Right lobe of liver (tissue), 6 donors: ENCODE measurements around the gene LHX4. TPM values are rescaled to one million over a fixed set of nuclear protein-coding genes. Genes with fewer than 3 reads are reported as not detected.
A peak's percentile ranks its signal among the peaks of the same experiment; 100 is the strongest.

Experiments
- ATAC-seq, 4 donors: fragments of 200-7000 bp; cut with Tn5 transposase; one replicate each; pipeline ENCODE4 v1.9.1; 2020; ENCODE audit warnings: mild to moderate bottlenecking in 4 of 4, moderate library complexity in 4 of 4
- DNase-seq, 3 donors: peaks; one replicate each; pipeline ENCODE4 v3.0.0-alpha.2; 2020
- H3K27ac ChIP-seq, 3 donors: fragments of 200-600 bp; one replicate each; pipeline ENCODE4 v1.8.0; 2022
- H3K27me3 ChIP-seq, 2 donors: fragments of 200-600 bp; one replicate each; pipeline ENCODE4 v1.8.0; 2022
- H3K36me3 ChIP-seq, 4 donors: fragments of 200-600 bp; sonication (generic) in 1 of 4; one replicate each; pipeline versions ENCODE4 v1.5.1 to v1.8.0; 2017 to 2022; ENCODE audit warnings: control low read depth in 1 of 4
- H3K4me1 ChIP-seq, 4 donors: fragments of 200-600 bp; sonication (generic) in 1 of 4; one replicate each; pipeline versions ENCODE4 v1.5.1 to v1.8.0; 2017 to 2022; ENCODE audit warnings: control low read depth in 1 of 4
- H3K4me3 ChIP-seq, 3 donors: fragments of 200-600 bp; one replicate each; pipeline ENCODE4 v1.8.0; 2022
- H3K9me3 ChIP-seq, 4 donors: fragments of 200-600 bp; sonication (generic) in 1 of 4; one replicate each; pipeline versions ENCODE4 v1.5.1 to v1.8.0; 2017 to 2022; ENCODE audit warnings: control low read depth in 1 of 4
- POLR2A ChIP-seq: fragments of 450-650 bp; IDR thresholded peaks from one replicate; pipeline ENCODE4 v1.6.1; 2017; ENCODE audit warnings: antibody characterized with exemption, mild to moderate bottlenecking
- WGBS: methylation state at CpG from one replicate; pipeline ENCODE4 v1.1.6; 2018; ENCODE audit warnings: low coverage, low lambda C conversion rate; ENCODE audit not compliant: insufficient coverage; ENCODE audit errors: missing lambda C conversion rate; 5-methylcytosine and 5-hydroxymethylcytosine counted together
- intact Hi-C, 2 donors: fragments of 100-400 bp; cut with DNase I; formaldehyde crosslinking; loops; one replicate each; pipeline versions ENCODE4 v1.11.2 to v1.14.1; 2022
- total RNA-seq, 6 experiments: library from RNA; depleted of rRNA in 2 of 6; stranded (reverse); fragments of >200 nt in 2 of 6; fragmentation: NEBNext Ultra II Directional in 3 of 6; extraction: Animal tissue kit (Norgen Biotek cat#: 25700) in 3 of 6; gene quantifications; one replicate each; pipeline versions ENCODE4 v1.1.0 to v1.2.4, GENCODE V29; 2016 to 2023
- TF ChIP-seq, protein P1 (sequence below), 4 donors: fragments of 200-600 bp in 3 of 4; fragments of 450-650 bp in 1 of 4; IDR thresholded peaks; one replicate each; pipeline versions ENCODE4 v1.5.1 to v1.8.0; 2016 to 2022; ENCODE audit warnings: antibody characterized with exemption in 4 of 4, mild to moderate bottlenecking in 2 of 4
- donor health status: DM: no; HTN: yes; CAD: no.
- donor health status: DM: no; HTN: no; CAD: no.
- donor health status: DM: no; HTN: no; CAD: no.
- donor health status: DM: no; HTN: yes; CAD: no.
- donor health status: DM: no; HTN: yes; CAD: no.

LHX4 gene
- total RNA-seq, 6 experiments from 2014 or later: not detected

GRCh38 chr1:180235077-180235501 is 5.0 kb downstream of the LHX4 start:
- 2% methylated on average over 13 of the region's 30 CpGs for WGBS
- Histone ChIP-seq H3K4me3 (no peak overlapping the region), H3K27me3 (peaks cover 0 to 83% of the 10 kb centered on the region in 2 donors), H3K9me3 (no peaks in the 10 kb centered on the region), H3K4me1 (peaks cover 0 to 34% (median 14%) of the 10 kb centered on the region in 4 donors), H3K27ac (no peak overlapping the region), H3K36me3 (no peaks in the 10 kb centered on the region)
- ATAC-seq (peak in 3 of 4 donors; percentile 13 to 28 (median 13)), DNase-seq (no peak)
- no peak for TF ChIP-seq POLR2A
- intact Hi-C loops: no loop called here

- intact Hi-C loops: no loop called here
- ATAC-seq (no peak), DNase-seq (no peak)
- H3K27ac ChIP-seq: no peak overlapping the region
- TF ChIP-seq POLR2A: no peak
- TF ChIP-seq, protein P1, sequence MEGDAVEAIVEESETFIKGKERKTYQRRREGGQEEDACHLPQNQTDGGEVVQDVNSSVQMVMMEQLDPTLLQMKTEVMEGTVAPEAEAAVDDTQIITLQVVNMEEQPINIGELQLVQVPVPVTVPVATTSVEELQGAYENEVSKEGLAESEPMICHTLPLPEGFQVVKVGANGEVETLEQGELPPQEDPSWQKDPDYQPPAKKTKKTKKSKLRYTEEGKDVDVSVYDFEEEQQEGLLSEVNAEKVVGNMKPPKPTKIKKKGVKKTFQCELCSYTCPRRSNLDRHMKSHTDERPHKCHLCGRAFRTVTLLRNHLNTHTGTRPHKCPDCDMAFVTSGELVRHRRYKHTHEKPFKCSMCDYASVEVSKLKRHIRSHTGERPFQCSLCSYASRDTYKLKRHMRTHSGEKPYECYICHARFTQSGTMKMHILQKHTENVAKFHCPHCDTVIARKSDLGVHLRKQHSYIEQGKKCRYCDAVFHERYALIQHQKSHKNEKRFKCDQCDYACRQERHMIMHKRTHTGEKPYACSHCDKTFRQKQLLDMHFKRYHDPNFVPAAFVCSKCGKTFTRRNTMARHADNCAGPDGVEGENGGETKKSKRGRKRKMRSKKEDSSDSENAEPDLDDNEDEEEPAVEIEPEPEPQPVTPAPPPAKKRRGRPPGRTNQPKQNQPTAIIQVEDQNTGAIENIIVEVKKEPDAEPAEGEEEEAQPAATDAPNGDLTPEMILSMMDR (IDR thresholded peaks at IDR 0.05): no peak
- 6% methylated on average over 37 of the region's 49 CpGs for WGBS
- H3K27me3 ChIP-seq: peaks cover 0 to 81% of the 10 kb centered on the region in 2 donors
- H3K4me1 ChIP-seq: peaks cover 0 to 28% (median 11%) of the 10 kb centered on the region in 4 donors
- no peak overlapping the region for H3K4me3 ChIP-seq
- H3K36me3 ChIP-seq: no peaks in the 10 kb centered on the region
- H3K9me3 ChIP-seq: no peaks in the 10 kb centered on the region
These were observed 5.6 kb downstream of the LHX4 start for GRCh38 chr1:180235502-180236239.

DNA sequence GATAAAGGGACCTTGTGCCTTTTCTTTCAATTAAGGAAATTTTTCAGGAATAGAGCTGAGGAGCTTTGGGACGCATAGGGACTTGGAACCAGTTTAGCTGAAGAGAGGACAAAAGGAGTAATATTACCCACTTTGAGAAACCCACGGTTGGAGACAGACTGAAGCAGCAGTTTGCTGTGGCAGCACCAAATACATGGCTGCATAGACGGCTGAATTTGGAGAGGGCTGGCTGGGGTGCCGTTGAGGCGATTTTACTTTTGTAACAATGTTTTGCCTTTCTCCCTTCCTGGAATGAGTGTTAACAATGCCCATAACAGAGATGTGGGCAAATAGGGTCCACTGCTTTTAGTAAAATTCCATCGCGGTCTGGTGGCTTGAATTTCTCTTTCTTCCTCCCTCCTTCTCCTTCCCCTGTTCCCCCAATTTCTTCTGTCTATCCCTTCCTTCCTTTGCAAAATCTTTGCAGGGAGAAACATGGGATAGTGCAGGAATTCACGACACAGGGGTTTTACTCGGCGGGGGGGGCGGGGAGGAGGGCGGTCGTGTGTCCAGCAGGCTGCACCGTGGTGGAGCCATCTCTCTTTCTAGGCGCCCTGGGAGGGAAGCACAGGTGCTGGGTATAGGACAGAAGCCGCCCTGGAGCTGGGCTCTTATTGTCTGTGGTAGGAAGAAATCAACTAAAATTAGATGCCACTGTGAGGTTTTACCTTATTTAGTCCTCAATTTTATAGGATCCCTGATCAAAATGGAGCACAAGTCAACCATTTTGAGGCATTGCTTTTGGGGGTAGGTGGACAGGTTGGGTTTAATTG is 6.8 kb downstream of the LHX4 start:
- intact Hi-C loops: no loop called here
- Histone ChIP-seq H3K36me3 (no peaks in the 10 kb centered on the region), H3K4me3 (no peak overlapping the region), H3K9me3 (no peaks in the 10 kb centered on the region), H3K27me3 (peaks cover 0 to 77% of the 10 kb centered on the region in 2 donors), H3K27ac (no peak overlapping the region), H3K4me1 (peaks cover 0 to 17% (median 7%) of the 10 kb centered on the region in 4 donors)
- ATAC-seq (no peak), DNase-seq (no peak)
- WGBS: 4% methylated on average over 16 of the region's 16 CpGs
- TF ChIP-seq, protein P1 (IDR thresholded peaks at IDR 0.05): no peak
- no peak for TF ChIP-seq POLR2A

DNA sequence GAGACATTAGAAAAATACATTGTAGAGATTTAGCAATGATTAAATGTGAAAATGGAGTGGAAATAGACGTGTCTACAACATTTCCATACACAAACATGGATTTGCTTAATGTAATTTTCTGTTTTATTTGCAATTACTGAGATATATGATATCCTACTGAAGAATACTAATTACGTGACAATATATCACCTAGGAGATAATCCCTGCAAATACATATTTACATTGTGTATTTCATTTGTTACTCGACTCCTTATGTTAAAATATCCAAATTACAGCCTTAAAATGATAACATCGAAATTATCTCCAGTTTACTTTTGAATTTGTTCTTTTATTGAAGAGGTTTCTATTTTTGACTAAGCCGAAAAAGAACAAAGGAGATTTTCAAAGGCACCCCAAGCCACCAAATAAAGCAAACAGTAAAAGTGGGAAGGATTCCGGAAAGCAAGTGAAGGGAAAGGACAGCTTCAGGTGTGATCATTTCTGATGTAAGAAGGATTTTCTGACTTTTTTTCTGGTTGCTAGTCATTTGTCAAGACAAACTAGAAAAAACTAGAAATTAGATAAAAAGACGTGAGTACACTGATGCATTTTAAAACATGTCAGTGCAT is 7.9 kb downstream of the LHX4 start:
- no peaks in the 10 kb centered on the region for H3K9me3 ChIP-seq
- ATAC-seq (no peak), DNase-seq (no peak)
- H3K4me3 ChIP-seq: no peak overlapping the region
- WGBS: 12% methylated on average over 7 of the region's 7 CpGs
- peaks cover 0 to 70% of the 10 kb centered on the region in 2 donors for H3K27me3 ChIP-seq
- no peak for TF ChIP-seq POLR2A
- TF ChIP-seq, protein P1 (IDR thresholded peaks at IDR 0.05): no peak
- H3K36me3 ChIP-seq: no peaks in the 10 kb centered on the region
- H3K27ac ChIP-seq: no peak overlapping the region
- peaks cover 0 to 17% (median 7%) of the 10 kb centered on the region in 4 donors for H3K4me1 ChIP-seq
- intact Hi-C loops: no loop called here
